WTC11 (cell line): ENCODE data around the gene PCNP. TPM values are rescaled to one million over a fixed set of nuclear protein-coding genes. Genes with fewer than 3 reads are reported as not detected.

Experiments used
- ATF1 ChIP-seq: sonication (generic); formaldehyde crosslinking; IDR thresholded peaks from 2 replicates; pipeline ENCODE4 v1.8.1; 2023; ENCODE audit warnings: mild to moderate bottlenecking, moderate library complexity, missing genetic modification reagents
- CBFB ChIP-seq: sonication (generic); formaldehyde crosslinking; IDR thresholded peaks from 2 replicates; pipeline ENCODE4 v1.8.1; 2022; ENCODE audit warnings: mild to moderate bottlenecking, low read depth, missing genetic modification reagents
- CREB1 ChIP-seq: sonication (generic); formaldehyde crosslinking; IDR thresholded peaks from 2 replicates; pipeline ENCODE4 v1.8.0; 2023; ENCODE audit warnings: mild to moderate bottlenecking, missing genetic modification reagents
- ESRRA ChIP-seq: sonication (generic); formaldehyde crosslinking; IDR thresholded peaks from 2 replicates; pipeline ENCODE4 v1.8.1; 2022; ENCODE audit warnings: mild to moderate bottlenecking, missing genetic modification reagents, borderline replicate concordance
- ETV6 ChIP-seq: sonication (generic); formaldehyde crosslinking; IDR thresholded peaks from 2 replicates; pipeline ENCODE4 v1.8.1; 2022; ENCODE audit warnings: mild to moderate bottlenecking, missing genetic modification reagents
- GTF2I ChIP-seq: fragments of 250-450 bp; sonication (Bioruptor Pico); conservative IDR thresholded peaks from 2 replicates; pipeline ENCODE4 v1.4.0; 2021; ENCODE audit warnings: mild to moderate bottlenecking
- IRF2 ChIP-seq: sonication (generic); formaldehyde crosslinking; IDR thresholded peaks from 2 replicates; pipeline ENCODE4 v1.8.0; 2022; ENCODE audit warnings: low read depth, missing genetic modification reagents, borderline replicate concordance
- NFE2L1 ChIP-seq: sonication (generic); formaldehyde crosslinking; IDR thresholded peaks from 2 replicates; pipeline ENCODE4 v1.8.1; 2023; ENCODE audit warnings: missing genetic modification reagents
- NFYB ChIP-seq: sonication (generic); formaldehyde crosslinking; conservative IDR thresholded peaks from 2 replicates; pipeline ENCODE4 v1.8.0; 2022; ENCODE audit warnings: low read depth, missing genetic modification reagents
- NR1H2 ChIP-seq: sonication (generic); formaldehyde crosslinking; IDR thresholded peaks from 2 replicates; pipeline ENCODE4 v1.9.0; 2021; ENCODE audit warnings: mild to moderate bottlenecking, moderate library complexity, missing genetic modification reagents
- NR2C2 ChIP-seq: sonication (generic); formaldehyde crosslinking; IDR thresholded peaks from 2 replicates; pipeline ENCODE4 v1.8.0; 2022; ENCODE audit warnings: mild to moderate bottlenecking, missing genetic modification reagents
- OVOL2 ChIP-seq: fragments of 250-450 bp; sonication (Bioruptor Pico); IDR thresholded peaks from 2 replicates; pipeline ENCODE4 v1.9.0; 2021; ENCODE audit warnings: mild to moderate bottlenecking, borderline replicate concordance
- PRRX2 ChIP-seq: fragments of 250-450 bp; sonication (Bioruptor Pico); IDR thresholded peaks from 2 replicates; pipeline ENCODE4 v1.8.0; 2021; ENCODE audit warnings: mild to moderate bottlenecking
- TCF7 ChIP-seq: sonication (generic); formaldehyde crosslinking; IDR thresholded peaks from 2 replicates; pipeline ENCODE4 v1.8.0; 2022; ENCODE audit warnings: mild to moderate bottlenecking, low read depth, missing genetic modification reagents, moderate library complexity
- TP53 ChIP-seq: sonication (generic); formaldehyde crosslinking; IDR thresholded peaks from 2 replicates; pipeline ENCODE4 v1.8.1; 2023; ENCODE audit warnings: mild to moderate bottlenecking, missing genetic modification reagents
- ZNF121 ChIP-seq: sonication (generic); formaldehyde crosslinking; IDR thresholded peaks from 2 replicates; pipeline ENCODE4 v1.8.0; 2023; ENCODE audit warnings: missing genetic modification reagents
- ZNF263 ChIP-seq: sonication (generic); formaldehyde crosslinking; IDR thresholded peaks from 2 replicates; pipeline ENCODE4 v1.8.1; 2022; ENCODE audit warnings: low read depth, mild to moderate bottlenecking, moderate library complexity, missing genetic modification reagents
- ZNF317 ChIP-seq: sonication (generic); formaldehyde crosslinking; IDR thresholded peaks from 2 replicates; pipeline ENCODE4 v1.8.1; 2023; ENCODE audit warnings: low read depth, mild to moderate bottlenecking, moderate library complexity, missing genetic modification reagents, borderline replicate concordance
- total RNA-seq: library from RNA; stranded (reverse); gene quantifications from 3 replicates; pipeline ENCODE4 v1.2.3, GENCODE V29; 2021
- TF ChIP-seq, protein P1 (sequence below): sonication (generic); formaldehyde crosslinking; IDR thresholded peaks from 2 replicates; pipeline ENCODE4 v1.8.0; 2022; ENCODE audit warnings: mild to moderate bottlenecking, missing genetic modification reagents
- TF ChIP-seq, protein P2 (sequence below): sonication (generic); formaldehyde crosslinking; conservative IDR thresholded peaks from 2 replicates; pipeline ENCODE4 v1.8.1; 2022; ENCODE audit warnings: mild to moderate bottlenecking, missing genetic modification reagents
- TF ChIP-seq, protein P3 (sequence below): sonication (generic); formaldehyde crosslinking; IDR thresholded peaks from 2 replicates; pipeline ENCODE4 v1.8.1; 2022; ENCODE audit warnings: low read depth, mild to moderate bottlenecking, moderate library complexity, missing genetic modification reagents, borderline replicate concordance
- TF ChIP-seq, protein P4 (sequence below): sonication (generic); formaldehyde crosslinking; IDR thresholded peaks from 2 replicates; pipeline ENCODE4 v1.8.0; 2023; ENCODE audit warnings: missing genetic modification reagents, mild to moderate bottlenecking, borderline replicate concordance
- TF ChIP-seq, protein P5 (sequence below): sonication (generic); formaldehyde crosslinking; IDR thresholded peaks from 2 replicates; pipeline ENCODE4 v1.8.1; 2023; ENCODE audit warnings: mild to moderate bottlenecking, missing genetic modification reagents, moderate library complexity
- TF ChIP-seq, protein P6 (sequence below): sonication (generic); formaldehyde crosslinking; IDR thresholded peaks from 2 replicates; pipeline ENCODE4 v1.8.0; 2023; ENCODE audit warnings: mild to moderate bottlenecking, missing genetic modification reagents
- TF ChIP-seq, protein P7 (sequence below): fragments of 250-450 bp; sonication (Bioruptor Pico); IDR thresholded peaks from 2 replicates; pipeline ENCODE4 v2.1.2; 2022; ENCODE audit warnings: mild to moderate bottlenecking, moderate library complexity
- TF ChIP-seq, protein P8 (sequence below): sonication (generic); formaldehyde crosslinking; IDR thresholded peaks from 2 replicates; pipeline ENCODE4 v1.8.1; 2022; ENCODE audit warnings: mild to moderate bottlenecking, moderate library complexity, missing genetic modification reagents

The PCNP gene
- total RNA-seq, 1 experiment from 2014 or later, result 187 TPM

DNA sequence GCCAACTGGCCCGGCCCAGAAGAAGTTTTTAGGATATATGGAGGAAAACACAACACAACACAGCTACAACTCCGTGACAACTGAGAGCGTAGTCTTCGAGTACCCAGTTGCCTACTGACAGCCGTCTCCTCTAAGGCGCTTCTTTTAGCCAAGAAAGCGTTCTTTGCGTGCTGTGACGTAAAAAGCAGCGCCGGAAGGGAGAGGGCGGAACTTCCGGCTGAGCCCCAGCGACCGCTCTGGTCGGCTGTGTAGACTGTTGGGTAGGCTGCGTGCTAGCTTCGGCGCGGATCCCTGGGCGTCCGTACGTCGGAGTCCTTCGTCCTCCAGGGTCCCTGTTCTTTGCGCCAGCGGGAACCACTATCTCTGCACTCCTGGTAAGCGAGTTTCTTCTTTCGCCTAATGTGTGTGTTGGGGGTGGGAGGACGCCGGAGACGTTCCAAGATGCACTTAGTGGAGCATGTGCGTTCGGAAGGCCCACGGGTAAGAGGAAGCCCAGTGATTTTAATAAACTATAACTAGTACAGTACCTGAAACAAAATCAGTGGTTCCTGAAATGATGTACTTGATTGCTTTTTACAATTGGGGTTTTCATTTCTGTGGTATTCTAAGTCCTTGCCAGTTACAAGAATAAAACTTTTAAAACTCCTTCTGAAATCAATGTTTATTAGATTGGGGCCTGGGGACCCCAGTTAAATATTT lies 12.2 kb upstream of the PCNP start, which contains the start of gene TRMT10C (continued):
- TF ChIP-seq, protein P1, sequence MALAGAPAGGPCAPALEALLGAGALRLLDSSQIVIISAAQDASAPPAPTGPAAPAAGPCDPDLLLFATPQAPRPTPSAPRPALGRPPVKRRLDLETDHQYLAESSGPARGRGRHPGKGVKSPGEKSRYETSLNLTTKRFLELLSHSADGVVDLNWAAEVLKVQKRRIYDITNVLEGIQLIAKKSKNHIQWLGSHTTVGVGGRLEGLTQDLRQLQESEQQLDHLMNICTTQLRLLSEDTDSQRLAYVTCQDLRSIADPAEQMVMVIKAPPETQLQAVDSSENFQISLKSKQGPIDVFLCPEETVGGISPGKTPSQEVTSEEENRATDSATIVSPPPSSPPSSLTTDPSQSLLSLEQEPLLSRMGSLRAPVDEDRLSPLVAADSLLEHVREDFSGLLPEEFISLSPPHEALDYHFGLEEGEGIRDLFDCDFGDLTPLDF (CRISPR knock-in tag), result no peak
- TF ChIP-seq ZNF263, result no peak
- TF ChIP-seq NR2C2 (CRISPR knock-in tag), result no peak
- no peak for TF ChIP-seq ZNF317
- TF ChIP-seq, protein P2, sequence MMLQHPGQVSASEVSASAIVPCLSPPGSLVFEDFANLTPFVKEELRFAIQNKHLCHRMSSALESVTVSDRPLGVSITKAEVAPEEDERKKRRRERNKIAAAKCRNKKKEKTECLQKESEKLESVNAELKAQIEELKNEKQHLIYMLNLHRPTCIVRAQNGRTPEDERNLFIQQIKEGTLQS (CRISPR knock-in tag), result no peak
- TF ChIP-seq OVOL2 (CRISPR knock-in tag), result no peak
- TF ChIP-seq, protein P3, sequence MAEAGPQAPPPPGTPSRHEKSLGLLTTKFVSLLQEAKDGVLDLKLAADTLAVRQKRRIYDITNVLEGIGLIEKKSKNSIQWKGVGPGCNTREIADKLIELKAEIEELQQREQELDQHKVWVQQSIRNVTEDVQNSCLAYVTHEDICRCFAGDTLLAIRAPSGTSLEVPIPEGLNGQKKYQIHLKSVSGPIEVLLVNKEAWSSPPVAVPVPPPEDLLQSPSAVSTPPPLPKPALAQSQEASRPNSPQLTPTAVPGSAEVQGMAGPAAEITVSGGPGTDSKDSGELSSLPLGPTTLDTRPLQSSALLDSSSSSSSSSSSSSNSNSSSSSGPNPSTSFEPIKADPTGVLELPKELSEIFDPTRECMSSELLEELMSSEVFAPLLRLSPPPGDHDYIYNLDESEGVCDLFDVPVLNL (CRISPR knock-in tag), result no peak
- TF ChIP-seq NR1H2, result no peak
- TF ChIP-seq NFE2L1 (CRISPR knock-in tag), result peak; percentile 66; the same call in 1 of the 2 replicates
- TF ChIP-seq PRRX2, result no peak
- TF ChIP-seq ETV6 (CRISPR knock-in tag), result peak; percentile 90
- TF ChIP-seq TCF7 (CRISPR knock-in tag), result no peak
- TF ChIP-seq CREB1 (CRISPR knock-in tag), result peak; percentile 86; the same call in 1 of the 2 replicates
- TF ChIP-seq, protein P4, sequence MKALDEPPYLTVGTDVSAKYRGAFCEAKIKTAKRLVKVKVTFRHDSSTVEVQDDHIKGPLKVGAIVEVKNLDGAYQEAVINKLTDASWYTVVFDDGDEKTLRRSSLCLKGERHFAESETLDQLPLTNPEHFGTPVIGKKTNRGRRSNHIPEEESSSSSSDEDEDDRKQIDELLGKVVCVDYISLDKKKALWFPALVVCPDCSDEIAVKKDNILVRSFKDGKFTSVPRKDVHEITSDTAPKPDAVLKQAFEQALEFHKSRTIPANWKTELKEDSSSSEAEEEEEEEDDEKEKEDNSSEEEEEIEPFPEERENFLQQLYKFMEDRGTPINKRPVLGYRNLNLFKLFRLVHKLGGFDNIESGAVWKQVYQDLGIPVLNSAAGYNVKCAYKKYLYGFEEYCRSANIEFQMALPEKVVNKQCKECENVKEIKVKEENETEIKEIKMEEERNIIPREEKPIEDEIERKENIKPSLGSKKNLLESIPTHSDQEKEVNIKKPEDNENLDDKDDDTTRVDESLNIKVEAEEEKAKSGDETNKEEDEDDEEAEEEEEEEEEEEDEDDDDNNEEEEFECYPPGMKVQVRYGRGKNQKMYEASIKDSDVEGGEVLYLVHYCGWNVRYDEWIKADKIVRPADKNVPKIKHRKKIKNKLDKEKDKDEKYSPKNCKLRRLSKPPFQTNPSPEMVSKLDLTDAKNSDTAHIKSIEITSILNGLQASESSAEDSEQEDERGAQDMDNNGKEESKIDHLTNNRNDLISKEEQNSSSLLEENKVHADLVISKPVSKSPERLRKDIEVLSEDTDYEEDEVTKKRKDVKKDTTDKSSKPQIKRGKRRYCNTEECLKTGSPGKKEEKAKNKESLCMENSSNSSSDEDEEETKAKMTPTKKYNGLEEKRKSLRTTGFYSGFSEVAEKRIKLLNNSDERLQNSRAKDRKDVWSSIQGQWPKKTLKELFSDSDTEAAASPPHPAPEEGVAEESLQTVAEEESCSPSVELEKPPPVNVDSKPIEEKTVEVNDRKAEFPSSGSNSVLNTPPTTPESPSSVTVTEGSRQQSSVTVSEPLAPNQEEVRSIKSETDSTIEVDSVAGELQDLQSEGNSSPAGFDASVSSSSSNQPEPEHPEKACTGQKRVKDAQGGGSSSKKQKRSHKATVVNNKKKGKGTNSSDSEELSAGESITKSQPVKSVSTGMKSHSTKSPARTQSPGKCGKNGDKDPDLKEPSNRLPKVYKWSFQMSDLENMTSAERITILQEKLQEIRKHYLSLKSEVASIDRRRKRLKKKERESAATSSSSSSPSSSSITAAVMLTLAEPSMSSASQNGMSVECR, result no peak
- TF ChIP-seq, protein P5, sequence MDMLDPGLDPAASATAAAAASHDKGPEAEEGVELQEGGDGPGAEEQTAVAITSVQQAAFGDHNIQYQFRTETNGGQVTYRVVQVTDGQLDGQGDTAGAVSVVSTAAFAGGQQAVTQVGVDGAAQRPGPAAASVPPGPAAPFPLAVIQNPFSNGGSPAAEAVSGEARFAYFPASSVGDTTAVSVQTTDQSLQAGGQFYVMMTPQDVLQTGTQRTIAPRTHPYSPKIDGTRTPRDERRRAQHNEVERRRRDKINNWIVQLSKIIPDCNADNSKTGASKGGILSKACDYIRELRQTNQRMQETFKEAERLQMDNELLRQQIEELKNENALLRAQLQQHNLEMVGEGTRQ (CRISPR knock-in tag), result peak; percentile 20; the same call in 1 of the 2 replicates
- no peak for TF ChIP-seq ZNF121 (CRISPR knock-in tag)
- TF ChIP-seq NFYB, result no peak
- no peak for TF ChIP-seq IRF2
- TF ChIP-seq, protein P6, sequence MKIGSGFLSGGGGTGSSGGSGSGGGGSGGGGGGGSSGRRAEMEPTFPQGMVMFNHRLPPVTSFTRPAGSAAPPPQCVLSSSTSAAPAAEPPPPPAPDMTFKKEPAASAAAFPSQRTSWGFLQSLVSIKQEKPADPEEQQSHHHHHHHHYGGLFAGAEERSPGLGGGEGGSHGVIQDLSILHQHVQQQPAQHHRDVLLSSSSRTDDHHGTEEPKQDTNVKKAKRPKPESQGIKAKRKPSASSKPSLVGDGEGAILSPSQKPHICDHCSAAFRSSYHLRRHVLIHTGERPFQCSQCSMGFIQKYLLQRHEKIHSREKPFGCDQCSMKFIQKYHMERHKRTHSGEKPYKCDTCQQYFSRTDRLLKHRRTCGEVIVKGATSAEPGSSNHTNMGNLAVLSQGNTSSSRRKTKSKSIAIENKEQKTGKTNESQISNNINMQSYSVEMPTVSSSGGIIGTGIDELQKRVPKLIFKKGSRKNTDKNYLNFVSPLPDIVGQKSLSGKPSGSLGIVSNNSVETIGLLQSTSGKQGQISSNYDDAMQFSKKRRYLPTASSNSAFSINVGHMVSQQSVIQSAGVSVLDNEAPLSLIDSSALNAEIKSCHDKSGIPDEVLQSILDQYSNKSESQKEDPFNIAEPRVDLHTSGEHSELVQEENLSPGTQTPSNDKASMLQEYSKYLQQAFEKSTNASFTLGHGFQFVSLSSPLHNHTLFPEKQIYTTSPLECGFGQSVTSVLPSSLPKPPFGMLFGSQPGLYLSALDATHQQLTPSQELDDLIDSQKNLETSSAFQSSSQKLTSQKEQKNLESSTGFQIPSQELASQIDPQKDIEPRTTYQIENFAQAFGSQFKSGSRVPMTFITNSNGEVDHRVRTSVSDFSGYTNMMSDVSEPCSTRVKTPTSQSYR (CRISPR knock-in tag), result 0 out of 2 replicates have a peak, but pooled peaks have one; percentile 39
- 0 out of 2 replicates have a peak, but pooled peaks have one; percentile 42 for TF ChIP-seq CBFB (CRISPR knock-in tag)
- peak; percentile 20; the same call in 1 of the 2 replicates for TF ChIP-seq GTF2I
- TF ChIP-seq ESRRA (CRISPR knock-in tag), result 0 out of 2 replicates have a peak, but pooled peaks have one; percentile 48
- TF ChIP-seq, protein P7, sequence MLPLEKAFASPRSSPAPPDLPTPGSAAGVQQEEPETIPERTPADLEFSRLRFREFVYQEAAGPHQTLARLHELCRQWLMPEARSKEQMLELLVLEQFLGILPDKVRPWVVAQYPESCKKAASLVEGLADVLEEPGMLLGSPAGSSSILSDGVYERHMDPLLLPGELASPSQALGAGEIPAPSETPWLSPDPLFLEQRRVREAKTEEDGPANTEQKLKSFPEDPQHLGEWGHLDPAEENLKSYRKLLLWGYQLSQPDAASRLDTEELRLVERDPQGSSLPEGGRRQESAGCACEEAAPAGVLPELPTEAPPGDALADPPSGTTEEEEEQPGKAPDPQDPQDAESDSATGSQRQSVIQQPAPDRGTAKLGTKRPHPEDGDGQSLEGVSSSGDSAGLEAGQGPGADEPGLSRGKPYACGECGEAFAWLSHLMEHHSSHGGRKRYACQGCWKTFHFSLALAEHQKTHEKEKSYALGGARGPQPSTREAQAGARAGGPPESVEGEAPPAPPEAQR (CRISPR knock-in tag), result no peak
- TF ChIP-seq TP53 (CRISPR knock-in tag), result 0 out of 2 replicates have a peak, but pooled peaks have one; percentile 48
- TF ChIP-seq, protein P8, sequence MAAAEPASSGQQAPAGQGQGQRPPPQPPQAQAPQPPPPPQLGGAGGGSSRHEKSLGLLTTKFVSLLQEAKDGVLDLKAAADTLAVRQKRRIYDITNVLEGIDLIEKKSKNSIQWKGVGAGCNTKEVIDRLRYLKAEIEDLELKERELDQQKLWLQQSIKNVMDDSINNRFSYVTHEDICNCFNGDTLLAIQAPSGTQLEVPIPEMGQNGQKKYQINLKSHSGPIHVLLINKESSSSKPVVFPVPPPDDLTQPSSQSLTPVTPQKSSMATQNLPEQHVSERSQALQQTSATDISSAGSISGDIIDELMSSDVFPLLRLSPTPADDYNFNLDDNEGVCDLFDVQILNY (CRISPR knock-in tag), result no peak
- peak; percentile 70; the same call in 1 of the 2 replicates for TF ChIP-seq ATF1 (CRISPR knock-in tag)
